Lower leg skin (tissue), 3 donors: Measurements from ENCODE around the gene MAU2.

Experiments used
- CTCF ChIP-seq, 3 donors: fragments of 450-650 bp; IDR thresholded peaks; one replicate each; pipeline ENCODE4 v1.5.1; 2016; ENCODE audit warnings: antibody characterized with exemption in 3 of 3, mild to moderate bottlenecking in 3 of 3, moderate library complexity in 2 of 3
- POLR2A ChIP-seq, 2 donors: fragments of 450-650 bp; IDR thresholded peaks; one replicate each; pipeline ENCODE4 v1.6.1; 2016 to 2017; ENCODE audit warnings: antibody characterized with exemption in 2 of 2, mild to moderate bottlenecking in 1 of 2, moderate library complexity in 1 of 2

GRCh38 chr19:19300613-19301012 is 20.0 kb upstream of the MAU2 start:
- TF ChIP-seq CTCF (IDR thresholded peaks at IDR 0.05) (no peak), POLR2A (IDR thresholded peaks at IDR 0.05) (no peak)
